HG03565 (cell line): ENCODE data around the gene PRPS1L1.

Experiments
- ATAC-seq: cut with Tn5 transposase; IDR thresholded peaks from one replicate; pipeline ENCODE4 v1.9.1; 2021; ENCODE audit warnings: mild to moderate bottlenecking, moderate library complexity; ENCODE audit not compliant: unreplicated experiment

Gene PRPS1L1

GRCh38 chr7:18027628-18028027, at the start of gene PRPS1L1:
Gene PRPS1L1 (minus strand): TSS chr7:18027846.
- ATAC-seq, result no peak

- no peak for ATAC-seq
Observed at GRCh38 chr7:18076461-18076860, 48.8 kb upstream of the PRPS1L1 start.

- no peak for ATAC-seq
Observed at GRCh38 chr7:18068745-18069144, 41.1 kb upstream of the PRPS1L1 start.

- peak; percentile 76 for ATAC-seq
Observed at GRCh38 chr7:18064242-18064838, 36.7 kb upstream of the PRPS1L1 start.

GRCh38 chr7:18063149-18063901, 35.7 kb upstream of the PRPS1L1 start:
- ATAC-seq, result no peak

- no peak for ATAC-seq
Observed at GRCh38 chr7:18059171-18059570, 31.5 kb upstream of the PRPS1L1 start.

- no peak for ATAC-seq
Observed at GRCh38 chr7:18053941-18054340, 26.3 kb upstream of the PRPS1L1 start.

GRCh38 chr7:18053177-18053928, 25.7 kb upstream of the PRPS1L1 start:
- no peak for ATAC-seq

- no peak for ATAC-seq
Observed at GRCh38 chr7:18049262-18049661, 21.6 kb upstream of the PRPS1L1 start.

- ATAC-seq, result no peak
Observed at GRCh38 chr7:18046601-18047000, 19.0 kb upstream of the PRPS1L1 start.

GRCh38 chr7:18045171-18045570, 17.5 kb upstream of the PRPS1L1 start:
- ATAC-seq, result no peak

- no peak for ATAC-seq
Observed at GRCh38 chr7:18041191-18041590, 13.5 kb upstream of the PRPS1L1 start.

GRCh38 chr7:18040196-18040595, 12.6 kb upstream of the PRPS1L1 start:
- ATAC-seq, result no peak

GRCh38 chr7:18038382-18038781, 10.7 kb upstream of the PRPS1L1 start:
- no peak for ATAC-seq

GRCh38 chr7:18037609-18038008, 10.0 kb upstream of the PRPS1L1 start:
- no peak for ATAC-seq

- no peak for ATAC-seq
Observed at GRCh38 chr7:18036783-18037182, 9.1 kb upstream of the PRPS1L1 start.

- no peak for ATAC-seq
Observed at GRCh38 chr7:18030758-18031157, 3.1 kb upstream of the PRPS1L1 start.

GRCh38 chr7:18020138-18020715, 7.4 kb downstream of the PRPS1L1 start:
- ATAC-seq, result no peak

GRCh38 chr7:18019555-18019954, 8.1 kb downstream of the PRPS1L1 start:
- ATAC-seq, result no peak

GRCh38 chr7:18018296-18019215, 9.1 kb downstream of the PRPS1L1 start:
- no peak for ATAC-seq
